Small intestine (tissue), 7 donors: ENCODE data around the gene CFAP97D2. TPM values are rescaled to one million over a fixed set of nuclear protein-coding genes. Genes with fewer than 3 reads are reported as not detected.
A peak's percentile ranks its signal among the peaks of the same experiment; 100 is the strongest.

Source experiments
- DNase-seq, 2 donors: peaks; one replicate each; pipeline versions ENCODE4 v3.0.0 to v3.0.0-alpha.2; 2013
- FAIRE-seq: peaks from 2 replicates; lab custom pipeline; 2012; peaks lifted over from hg19 to GRCh38; lab: Jason Lieb, UNC
- H3K27ac ChIP-seq, 3 donors: one replicate each; pipeline ENCODE4 v1.5.1; 2013; ENCODE audit warnings: low read length in 2 of 3, mild to moderate bottlenecking in 2 of 3, control low read depth in 1 of 3, inconsistent platforms in 1 of 3, low read depth in 1 of 3, moderate library complexity in 1 of 3
- H3K27me3 ChIP-seq, 3 donors: one replicate each; pipeline ENCODE4 v1.6.1; 2013; ENCODE audit warnings: low read length in 3 of 3, inconsistent platforms in 1 of 3; ENCODE audit not compliant: control insufficient read depth in 3 of 3, insufficient read depth in 3 of 3
- H3K36me3 ChIP-seq, 3 donors: one replicate each; pipeline ENCODE4 v1.6.1; 2013; ENCODE audit warnings: low read length in 3 of 3, inconsistent platforms in 1 of 3, low read depth in 1 of 3, mild to moderate bottlenecking in 1 of 3, moderate library complexity in 1 of 3; ENCODE audit not compliant: control insufficient read depth in 3 of 3, insufficient read depth in 2 of 3
- H3K4me1 ChIP-seq, 3 donors: one replicate each; pipeline ENCODE4 v1.6.1; 2013; ENCODE audit warnings: low read length in 2 of 3, inconsistent platforms in 1 of 3, low read depth in 1 of 3, mild to moderate bottlenecking in 1 of 3, moderate library complexity in 1 of 3; ENCODE audit not compliant: control insufficient read depth in 3 of 3, insufficient read depth in 2 of 3
- H3K4me3 ChIP-seq, 3 donors: one replicate each; pipeline ENCODE4 v1.5.1; 2013; ENCODE audit warnings: low read length in 3 of 3, control low read depth in 1 of 3, inconsistent platforms in 1 of 3, low read depth in 1 of 3, mild to moderate bottlenecking in 1 of 3, moderate library complexity in 1 of 3
- H3K9me3 ChIP-seq, 2 donors: one replicate each; pipeline ENCODE4 v1.6.1; 2013; ENCODE audit warnings: low read depth in 1 of 2, low read length in 1 of 2; ENCODE audit not compliant: control insufficient read depth in 2 of 2, insufficient read depth in 1 of 2
- WGBS, 3 donors: extraction: QIAGEN DNeasy Blood & Tissue Kit; methylation state at CpG; one replicate each; pipeline ENCODE4 v1.1.7; 2013; 5-methylcytosine and 5-hydroxymethylcytosine counted together
- polyA plus RNA-seq, 4 donors: library from polyadenylated mRNA; stranded (reverse) in 3 of 4; unstranded in 1 of 4; fragments of 200-250 nt in 3 of 4; fragments of 120-200 nt in 1 of 4; gene quantifications; one replicate each; pipeline versions ENCODE4 v1.2.1 to v1.2.3, GENCODE V29; 2013
- donor health status: healthy with polysubstance abuse.
- donor health status: control.
- donor health status: control.
- donor health status: Bipolar disorder and iron deficiency.
- donor health status: healthy.

The CFAP97D2 gene
- polyA plus RNA-seq, 4 donors: not detected

DNA sequence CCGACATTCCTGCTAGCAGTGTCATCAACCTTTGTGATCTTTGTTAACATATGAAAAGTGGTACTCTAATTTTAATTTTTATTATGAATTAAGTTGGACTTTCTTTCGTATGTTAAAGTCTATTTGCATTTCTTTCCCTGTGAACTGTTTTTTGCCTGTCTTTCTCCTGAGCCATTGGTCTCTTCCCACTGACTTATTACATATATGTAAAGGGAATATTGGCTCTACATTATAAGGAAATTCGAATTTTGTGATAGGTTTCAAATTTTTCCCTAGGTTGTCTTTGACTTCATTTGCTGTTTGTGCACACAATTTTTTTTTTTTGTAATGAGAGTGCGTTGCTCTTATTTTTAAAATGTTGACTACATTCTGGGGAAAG lies 55.2 kb downstream of the CFAP97D2 start:
- Histone ChIP-seq H3K9me3 (no peaks in the 10 kb centered on the region), H3K27ac (peak overlapping the region in 1 of 3 donors; percentile 64), H3K4me3 (peak overlapping the region in 2 of 3 donors; percentile 82 to 89), H3K36me3 (peaks cover 4 to 20% (median 9%) of the 10 kb centered on the region in 3 donors), H3K27me3 (no peaks in the 10 kb centered on the region), H3K4me1 (peaks cover 1 to 14% (median 2%) of the 10 kb centered on the region in 3 donors)
- no peak for FAIRE-seq
- WGBS, 3 donors: 55 to 73% (median 64%) methylated on average over 4 of the region's 4 CpGs
- DNase-seq: no peak

DNA sequence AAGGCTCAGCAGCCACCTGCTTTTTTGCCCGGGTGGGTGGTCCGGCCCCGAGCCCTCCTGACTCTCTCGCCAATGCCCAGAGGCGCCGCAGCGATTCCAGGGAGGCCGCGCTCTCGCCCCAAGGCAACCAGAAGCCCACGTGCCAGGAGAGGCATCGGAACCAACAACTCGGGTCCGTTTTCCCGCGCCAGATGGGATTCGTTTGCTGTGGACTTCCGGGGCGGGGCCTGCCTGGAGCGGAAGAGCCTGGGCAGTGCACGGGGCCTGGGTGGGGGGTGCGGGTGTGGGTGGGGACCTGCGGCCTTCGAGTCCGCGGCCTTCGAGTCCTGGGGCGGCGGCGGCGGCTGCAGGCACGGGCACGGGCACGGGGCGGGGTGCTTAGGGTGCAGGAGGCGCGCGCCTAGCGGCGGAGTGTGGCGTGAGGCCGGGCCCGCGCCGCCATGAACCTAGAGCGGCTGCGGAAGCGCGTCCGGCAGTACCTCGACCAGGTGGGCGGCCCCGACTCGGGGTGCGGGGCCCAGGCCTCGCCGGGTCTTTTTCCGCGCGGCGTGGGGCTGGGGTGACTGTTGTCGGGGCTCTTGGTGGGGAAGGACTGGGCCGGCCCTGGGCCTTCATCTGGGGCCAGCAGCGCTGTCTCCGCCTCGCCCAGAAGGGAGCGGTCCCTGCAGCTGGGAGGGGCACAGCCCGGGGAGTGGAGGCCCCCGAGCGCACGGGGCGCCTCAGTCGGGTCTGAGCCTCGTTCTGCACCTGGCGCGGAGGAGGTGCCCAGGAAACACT lies 55.8 kb downstream of the CFAP97D2 start, which contains the start of gene CDC16:
Gene CDC16 (plus strand): TSS at position 253 of the 777 bp plus-strand sequence. CDS start 188 bp downstream, at position 441.
- peak within 1 kb of the TSS; percentile 82 to 89 (median 86) for H3K4me3 ChIP-seq
- peak within 1 kb of the TSS; percentile 92 to 96 (median 93) for H3K27ac ChIP-seq
- H3K9me3 ChIP-seq: no peaks in the 10 kb centered on the region
- WGBS, 3 donors: 0 to 1% (median 1%) methylated on average over 68 to 76 of the region's 76 CpGs
- peaks cover 4 to 22% (median 13%) of the 10 kb centered on the region in 3 donors for H3K36me3 ChIP-seq
- peaks cover 1 to 9% (median 2%) of the 10 kb centered on the region in 3 donors for H3K4me1 ChIP-seq
- H3K27me3 ChIP-seq: no peaks in the 10 kb centered on the region
- DNase-seq (peak; percentile 95 to 96), FAIRE-seq (no peak)

DNA sequence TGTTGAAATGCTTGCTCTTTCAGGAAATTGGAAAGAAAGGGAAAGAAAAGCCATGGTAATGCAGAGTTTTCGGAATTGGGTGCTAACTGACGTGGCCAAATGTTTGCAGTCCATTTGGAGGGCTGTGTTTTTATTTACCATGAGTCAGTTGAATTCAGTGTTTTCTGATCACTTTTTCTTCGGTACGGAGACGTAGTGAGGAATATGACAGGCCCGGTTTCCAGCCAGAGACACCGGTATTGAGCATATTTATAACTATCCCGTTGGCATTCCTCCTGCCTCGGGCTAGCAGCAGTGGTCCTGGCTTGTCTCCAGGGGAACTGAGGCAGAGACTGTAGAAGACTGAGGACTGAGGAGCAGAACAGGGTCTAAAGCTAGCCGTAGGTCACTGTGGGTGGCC lies 56.6 kb downstream of the CFAP97D2 start:
- DNase-seq (peak; percentile 14 to 24), FAIRE-seq (no peak)
- Histone ChIP-seq H3K36me3 (peaks cover 4 to 27% (median 15%) of the 10 kb centered on the region in 3 donors), H3K4me3 (peak overlapping the region in 2 of 3 donors; percentile 82 to 89), H3K27ac (peak overlapping the region in 2 of 3 donors; percentile 68 to 93), H3K9me3 (no peaks in the 10 kb centered on the region), H3K27me3 (no peaks in the 10 kb centered on the region), H3K4me1 (peaks cover 1 to 2% (median 2%) of the 10 kb centered on the region in 3 donors)
- 9 to 21% (median 13%) methylated on average over 10 of the region's 10 CpGs for whole genome bisulfite sequencing, 3 donors

DNA sequence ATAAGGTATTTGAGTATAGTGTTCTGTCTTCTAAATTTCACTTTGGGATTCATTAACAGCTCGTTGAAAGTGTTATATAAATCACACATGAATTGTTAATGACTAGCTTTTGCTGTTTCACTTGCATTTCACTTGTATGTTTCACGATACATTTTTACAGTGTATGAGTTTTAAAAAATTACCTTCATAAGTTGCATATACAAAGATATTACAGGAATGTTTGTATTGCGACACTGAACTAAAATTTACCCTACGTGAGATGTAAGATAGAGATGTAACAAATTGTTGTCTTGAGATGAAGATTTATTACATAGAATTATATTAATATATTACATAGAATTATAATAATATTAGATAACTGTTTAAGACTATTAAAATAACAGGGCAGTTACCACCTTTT lies 57.2 kb downstream of the CFAP97D2 start:
- Histone ChIP-seq H3K9me3 (no peaks in the 10 kb centered on the region), H3K36me3 (peaks cover 8 to 29% (median 15%) of the 10 kb centered on the region in 3 donors), H3K4me3 (peak overlapping the region in 2 of 3 donors; percentile 82 to 89), H3K27ac (no peak overlapping the region), H3K27me3 (no peaks in the 10 kb centered on the region), H3K4me1 (peaks cover 0 to 2% (median 1%) of the 10 kb centered on the region in 3 donors)
- no peak for FAIRE-seq
- no peak for DNase-seq
- 49 to 70% (median 57%) methylated on average over 4 of the region's 4 CpGs for WGBS, 3 donors

DNA sequence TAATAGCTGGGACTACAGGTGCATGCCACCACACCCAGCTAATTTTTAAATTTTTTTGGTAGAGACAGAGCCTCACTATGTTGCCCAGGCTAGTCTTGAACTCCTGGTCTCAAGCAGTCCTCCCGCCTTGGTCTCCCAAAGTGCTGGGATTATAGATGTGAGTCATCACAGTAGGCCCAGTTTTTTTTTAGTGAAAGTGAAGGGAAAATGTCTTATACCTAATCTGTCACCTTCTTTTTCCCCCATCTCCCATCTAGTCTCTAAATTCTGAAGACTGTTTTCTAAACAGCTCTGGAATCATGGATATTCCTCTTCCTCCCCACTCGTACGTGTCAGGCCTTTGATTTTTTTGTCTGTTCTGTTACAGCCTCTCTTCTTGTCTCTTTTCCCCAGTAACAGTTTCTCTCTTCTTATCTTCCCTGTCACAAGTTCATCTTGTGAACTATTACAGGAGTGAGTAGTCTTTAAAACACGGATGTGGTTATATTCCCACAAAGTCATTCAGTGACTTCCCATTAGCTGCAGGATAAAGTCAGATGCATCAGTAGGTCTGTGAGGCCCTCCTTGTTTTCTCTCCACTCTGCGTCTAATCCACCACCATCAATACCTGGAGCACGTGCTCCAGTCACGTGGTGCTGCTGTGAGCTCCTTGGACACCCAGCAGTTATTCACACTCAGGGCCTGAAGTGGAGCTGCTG lies 58.5 kb downstream of the CFAP97D2 start:
- FAIRE-seq (no peak), DNase-seq (no peak)
- no peaks in the 10 kb centered on the region for H3K9me3 ChIP-seq
- no peak overlapping the region for H3K4me3 ChIP-seq
- H3K36me3 ChIP-seq: peaks cover 14 to 36% (median 20%) of the 10 kb centered on the region in 3 donors
- H3K27me3 ChIP-seq: no peaks in the 10 kb centered on the region
- H3K4me1 ChIP-seq: peaks cover 0 to 2% (median 1%) of the 10 kb centered on the region in 3 donors
- 87 to 97% (median 92%) methylated on average over 7 of the region's 7 CpGs for whole genome bisulfite sequencing, 3 donors
- H3K27ac ChIP-seq: no peak overlapping the region

DNA sequence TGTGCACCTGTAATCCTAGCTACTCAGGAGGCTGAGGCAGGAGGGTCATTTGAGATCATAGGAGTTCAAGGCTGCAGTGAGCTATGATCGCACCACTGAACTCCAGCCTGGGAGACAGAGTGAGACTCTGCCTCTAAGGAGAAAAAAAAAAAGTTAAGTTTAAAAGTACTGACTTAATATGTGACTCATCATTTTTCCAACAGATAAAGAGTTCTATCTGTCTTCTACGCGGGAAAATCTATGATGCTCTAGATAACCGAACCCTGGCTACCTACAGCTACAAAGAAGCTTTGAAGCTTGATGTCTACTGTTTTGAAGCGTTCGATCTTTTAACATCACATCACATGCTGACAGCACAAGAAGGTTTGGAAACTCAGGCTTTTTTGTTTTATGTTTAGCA lies 62.9 kb downstream of the CFAP97D2 start:
- 90 to 97% (median 92%) methylated on average over 6 of the region's 6 CpGs for WGBS, 3 donors
- H3K4me3 ChIP-seq: no peak overlapping the region
- FAIRE-seq (no peak), DNase-seq (no peak)
- peaks cover 24 to 48% (median 33%) of the 10 kb centered on the region in 3 donors for H3K36me3 ChIP-seq
- no peaks in the 10 kb centered on the region for H3K9me3 ChIP-seq
- H3K27ac ChIP-seq: no peak overlapping the region
- H3K27me3 ChIP-seq: no peaks in the 10 kb centered on the region
- H3K4me1 ChIP-seq: no peaks in the 10 kb centered on the region

DNA sequence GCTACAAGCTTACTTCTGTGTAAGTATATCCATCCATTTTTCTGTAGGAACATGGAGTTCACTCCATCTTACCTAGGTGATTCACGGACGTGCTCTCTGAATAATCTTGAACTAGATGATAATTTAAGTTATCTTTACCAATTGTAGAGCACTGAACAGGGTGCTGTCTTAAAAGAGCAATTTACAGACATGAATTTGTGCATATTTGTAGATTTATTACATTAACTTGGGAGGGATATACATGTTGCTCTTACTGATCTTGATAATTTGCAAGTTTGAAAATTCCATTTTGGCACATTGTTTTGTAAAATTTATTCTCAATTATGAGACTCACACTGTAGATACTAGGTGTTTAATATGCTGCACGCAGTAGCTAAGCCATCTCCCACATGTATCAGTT lies 64.9 kb downstream of the CFAP97D2 start:
- H3K4me1 ChIP-seq: no peaks in the 10 kb centered on the region
- peaks cover 26 to 49% (median 30%) of the 10 kb centered on the region in 3 donors for H3K36me3 ChIP-seq
- no peaks in the 10 kb centered on the region for H3K27me3 ChIP-seq
- no peak overlapping the region for H3K27ac ChIP-seq
- no peaks in the 10 kb centered on the region for H3K9me3 ChIP-seq
- FAIRE-seq (no peak), DNase-seq (no peak)
- WGBS, 3 donors: 95 to 98% (median 96%) methylated on average over 3 of the region's 3 CpGs
- no peak overlapping the region for H3K4me3 ChIP-seq

DNA sequence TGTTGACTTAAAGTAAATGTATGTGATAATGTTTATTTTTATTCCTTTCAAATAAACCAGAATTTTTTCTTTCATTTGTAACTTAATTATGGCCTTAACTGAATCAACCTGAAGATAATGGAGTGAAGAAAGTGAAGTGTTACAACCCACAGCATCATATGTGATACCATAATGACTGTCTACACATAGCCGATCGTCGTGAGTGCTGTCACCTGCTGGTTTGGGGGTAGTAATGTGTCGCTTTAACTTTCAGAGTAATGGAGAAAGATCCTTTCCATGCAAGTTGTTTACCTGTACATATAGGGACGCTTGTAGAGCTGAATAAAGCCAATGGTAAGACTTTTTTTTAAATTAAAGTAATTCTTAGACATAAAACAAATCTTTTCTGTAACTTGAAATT lies 65.6 kb downstream of the CFAP97D2 start:
- 76 to 90% (median 83%) methylated on average over 5 of the region's 5 CpGs for WGBS, 3 donors
- H3K4me3 ChIP-seq: no peak overlapping the region
- no peaks in the 10 kb centered on the region for H3K4me1 ChIP-seq
- peaks cover 24 to 49% (median 26%) of the 10 kb centered on the region in 3 donors for H3K36me3 ChIP-seq
- H3K9me3 ChIP-seq: no peaks in the 10 kb centered on the region
- no peak for FAIRE-seq
- H3K27me3 ChIP-seq: no peaks in the 10 kb centered on the region
- DNase-seq: no peak
- no peak overlapping the region for H3K27ac ChIP-seq
